D721Med (cell line): ENCODE measurements around the gene CARHSP1.

ENCODE experiments used
- DNase-seq: peaks from one replicate; pipeline ENCODE4 v3.0.0; 2011; ENCODE audit warnings: low spot score; ENCODE audit not compliant: insufficient read length
- FAIRE-seq: peaks from 2 replicates; lab custom pipeline; 2011; peaks lifted over from hg19 to GRCh38; lab: Jason Lieb, UNC
- CTCF ChIP-seq: IDR thresholded peaks from 2 replicates; pipeline ENCODE4 v1.5.1; 2012; ENCODE audit warnings: mild to moderate bottlenecking, control low read depth; ENCODE audit not compliant: insufficient read depth; ENCODE audit errors: missing control alignments

Gene CARHSP1

GRCh38 chr16:8858994-8859912 lies 9.6 kb downstream of the CARHSP1 start:
- DNase-seq (no peak), FAIRE-seq (no peak)
- no peak for TF ChIP-seq CTCF

- DNase-seq = no peak
- TF ChIP-seq CTCF = no peak
- FAIRE-seq = no peak
These were observed 12.8 kb downstream of the CARHSP1 start for GRCh38 chr16:8855972-8856371.

GRCh38 chr16:8855051-8855786 lies 13.6 kb downstream of the CARHSP1 start:
- no peak for TF ChIP-seq CTCF
- DNase-seq (peak; percentile 1), FAIRE-seq (no peak)

GRCh38 chr16:8854298-8854948 lies 14.4 kb downstream of the CARHSP1 start:
- TF ChIP-seq CTCF = no peak
- no peak for FAIRE-seq
- no peak for DNase-seq

- no peak for TF ChIP-seq CTCF
- FAIRE-seq = no peak
- DNase-seq = no peak
These were observed 15.2 kb downstream of the CARHSP1 start for GRCh38 chr16:8853611-8854010.

- TF ChIP-seq CTCF = no peak
- no peak for FAIRE-seq
- no peak for DNase-seq
These were observed 15.7 kb downstream of the CARHSP1 start for GRCh38 chr16:8853150-8853549.
